ENCODE measurements around the gene VEGFA. TPM values are rescaled to one million over a fixed set of nuclear protein-coding genes. Genes with fewer than 3 reads are reported as not detected.

Gene VEGFA
- total RNA-seq, 4 donors from 2014 or later = 39.2 to 58.5 (median 45.0) TPM

- intact Hi-C loops (cut with DNase I) = no loop called here
- WGBS = 72% methylated on average over 11 of the region's 11 CpGs
- Histone ChIP-seq H3K27ac (replicated peaks in 1 of 4) (no peak overlapping the region), H3K4me1 (no peaks in the 10 kb centered on the region), H3K27me3 (no peaks in the 10 kb centered on the region), H3K36me3 (no peaks in the 10 kb centered on the region), H3K4me3 (no peak overlapping the region), H3K9me3 (no peaks in the 10 kb centered on the region)
- no peak for DNase-seq (ENCODE audit: extremely low spot score)
- TF ChIP-seq POLR2AphosphoS5 (IDR thresholded peaks at IDR 0.05) (no peak), POLR2A (IDR thresholded peaks at IDR 0.05; ENCODE audit: low read depth) (no peak), EP300 (IDR thresholded peaks at IDR 0.05) (no peak), CTCF (IDR thresholded peaks at IDR 0.05) (no peak)
Observed at GRCh38 chr6:43823879-43824702, 54.1 kb downstream of the VEGFA start.

GRCh38 chr6:43824703-43825064 is 54.7 kb downstream of the VEGFA start:
- no peaks in the 10 kb centered on the region for H3K9me3 ChIP-seq
- no peak overlapping the region for H3K27ac ChIP-seq (replicated peaks in 1 of 4)
- no peaks in the 10 kb centered on the region for H3K4me1 ChIP-seq
- TF ChIP-seq CTCF (IDR thresholded peaks at IDR 0.05) (no peak), POLR2AphosphoS5 (IDR thresholded peaks at IDR 0.05) (no peak), POLR2A (IDR thresholded peaks at IDR 0.05; ENCODE audit: low read depth) (no peak), EP300 (IDR thresholded peaks at IDR 0.05) (no peak)
- peaks cover 0 to 2% (median 0%) of the 10 kb centered on the region in 4 donors for H3K27me3 ChIP-seq
- no peaks in the 10 kb centered on the region for H3K36me3 ChIP-seq
- 51% methylated on average over 2 of the region's 2 CpGs for WGBS
- intact Hi-C loops (cut with DNase I) = no loop called here
- H3K4me3 ChIP-seq = no peak overlapping the region
- DNase-seq (ENCODE audit: extremely low spot score) = no peak

- no peaks in the 10 kb centered on the region for H3K9me3 ChIP-seq
- DNase-seq (ENCODE audit: extremely low spot score) = no peak
- TF ChIP-seq POLR2AphosphoS5 (IDR thresholded peaks at IDR 0.05) = no peak
- no peak for TF ChIP-seq EP300 (IDR thresholded peaks at IDR 0.05)
- TF ChIP-seq POLR2A (IDR thresholded peaks at IDR 0.05; ENCODE audit: low read depth) = no peak
- TF ChIP-seq CTCF (IDR thresholded peaks at IDR 0.05) = no peak
- peaks cover 0 to 3% (median 0%) of the 10 kb centered on the region in 4 donors for H3K27me3 ChIP-seq
- no peaks in the 10 kb centered on the region for H3K4me1 ChIP-seq
- H3K36me3 ChIP-seq = no peaks in the 10 kb centered on the region
- no peak overlapping the region for H3K4me3 ChIP-seq
- WGBS = 87% methylated on average over 11 of the region's 16 CpGs
- intact Hi-C loops (cut with DNase I) = no loop called here
- H3K27ac ChIP-seq (replicated peaks in 1 of 4) = no peak overlapping the region
Observed at GRCh38 chr6:43825187-43826115, 55.4 kb downstream of the VEGFA start.

GRCh38 chr6:43826730-43827129 is 56.7 kb downstream of the VEGFA start:
- intact Hi-C loops (cut with DNase I) = no loop called here
- H3K36me3 ChIP-seq = no peaks in the 10 kb centered on the region
- peaks cover 0 to 3% (median 0%) of the 10 kb centered on the region in 4 donors for H3K27me3 ChIP-seq
- H3K9me3 ChIP-seq = no peaks in the 10 kb centered on the region
- WGBS = 97% methylated on average over 4 of the region's 4 CpGs
- no peaks in the 10 kb centered on the region for H3K4me1 ChIP-seq
- H3K27ac ChIP-seq (replicated peaks in 1 of 4) = no peak overlapping the region
- TF ChIP-seq POLR2A (IDR thresholded peaks at IDR 0.05; ENCODE audit: low read depth) (no peak), CTCF (IDR thresholded peaks at IDR 0.05) (no peak), POLR2AphosphoS5 (IDR thresholded peaks at IDR 0.05) (no peak)
- no peak overlapping the region for H3K4me3 ChIP-seq
- DNase-seq (ENCODE audit: extremely low spot score) = no peak
